GM20431 (cell line): Measurements from ENCODE around the gene COQ3.

Experiments
- in situ Hi-C: fragments of 300-500 bp; cut with MseI, MboI; formaldehyde crosslinking; loops from one replicate; pipeline ENCODE4 v1.15.0; 2020; ENCODE audit warnings: low sequenced_read_pairs; ENCODE audit not compliant: unreplicated experiment

COQ3 gene

GRCh38 chr6:99393366-99393697 is 663 bp downstream of the COQ3 start:
- in situ Hi-C loops, result no loop called here

- in situ Hi-C loops, result no loop called here
Measured at GRCh38 chr6:99390896-99391295, 3.1 kb downstream of the COQ3 start.

GRCh38 chr6:99384507-99384906 is 9.5 kb downstream of the COQ3 start:
- in situ Hi-C loops, result no loop called here

- in situ Hi-C loops, result no loop called here
Measured at GRCh38 chr6:99378636-99379035, 15.4 kb downstream of the COQ3 start.

GRCh38 chr6:99369533-99369932 is 24.5 kb downstream of the COQ3 start:
- in situ Hi-C loops, result no loop called here

GRCh38 chr6:99366852-99367251 is 27.1 kb downstream of the COQ3 start:
- in situ Hi-C loops, result no loop called here

- in situ Hi-C loops, result no loop called here
Measured at GRCh38 chr6:99364026-99364425, 30.0 kb downstream of the COQ3 start.

- in situ Hi-C loops, result no loop called here
Measured at GRCh38 chr6:99362678-99363268, 31.2 kb downstream of the COQ3 start.

GRCh38 chr6:99359800-99360199 is 34.2 kb downstream of the COQ3 start:
- in situ Hi-C loops, result no loop called here

GRCh38 chr6:99356641-99357040 is 37.4 kb downstream of the COQ3 start:
- in situ Hi-C loops, result no loop called here

GRCh38 chr6:99354983-99355382 is 39.0 kb downstream of the COQ3 start:
- in situ Hi-C loops, result no loop called here

GRCh38 chr6:99353126-99353525 is 40.9 kb downstream of the COQ3 start:
- in situ Hi-C loops, result no loop called here

- in situ Hi-C loops, result no loop called here
Measured at GRCh38 chr6:99350573-99350972, 43.4 kb downstream of the COQ3 start.

GRCh38 chr6:99349171-99350141 is 44.5 kb downstream of the COQ3 start, which contains the start of gene FAXC:
Gene FAXC (minus strand): TSS chr6:99349674. CDS start chr6:99349372, 302 bp downstream.
- in situ Hi-C loops, result no loop called here

- in situ Hi-C loops, result no loop called here
Measured at GRCh38 chr6:99348288-99349170, 45.5 kb downstream of the COQ3 start.

GRCh38 chr6:99347804-99348203 is 46.2 kb downstream of the COQ3 start:
- in situ Hi-C loops, result no loop called here

GRCh38 chr6:99346595-99346994 is 47.4 kb downstream of the COQ3 start:
- in situ Hi-C loops, result no loop called here

GRCh38 chr6:99345164-99345563 is 48.8 kb downstream of the COQ3 start:
- in situ Hi-C loops, result no loop called here

- in situ Hi-C loops, result no loop called here
Measured at GRCh38 chr6:99344289-99344688, 49.7 kb downstream of the COQ3 start.

- in situ Hi-C loops, result no loop called here
Measured at GRCh38 chr6:99341862-99342455, 52.0 kb downstream of the COQ3 start.
